Osteocyte (in vitro differentiated cells): Measurements from ENCODE around the gene CYTH3. TPM values are rescaled to one million over a fixed set of nuclear protein-coding genes. Genes with fewer than 3 reads are reported as not detected.
A peak's percentile ranks its signal among the peaks of the same experiment; 100 is the strongest.

ENCODE experiments used
- DNase-seq: peaks from one replicate; pipeline ENCODE4 v3.0.0; 2021; ENCODE audit warnings: mixed read lengths; ENCODE audit not compliant: unreplicated experiment; ENCODE audit errors: extremely low spot score
- H3K27ac Mint-ChIP-seq: one replicate; pipeline ENCODE4 v1.8.0; 2021; ENCODE audit warnings: mild to moderate bottlenecking, mixed read lengths; ENCODE audit not compliant: unreplicated experiment
- H3K27me3 Mint-ChIP-seq: one replicate; pipeline ENCODE4 v1.8.0; 2021; ENCODE audit warnings: mixed read lengths; ENCODE audit not compliant: unreplicated experiment
- H3K36me3 Mint-ChIP-seq: one replicate; pipeline ENCODE4 v1.8.0; 2021; ENCODE audit warnings: mixed read lengths; ENCODE audit not compliant: unreplicated experiment
- H3K4me1 Mint-ChIP-seq: one replicate; pipeline ENCODE4 v1.8.0; 2021; ENCODE audit warnings: mixed read lengths; ENCODE audit not compliant: unreplicated experiment
- H3K4me3 Mint-ChIP-seq: one replicate; pipeline ENCODE4 v1.8.0; 2021; ENCODE audit warnings: mild to moderate bottlenecking, moderate library complexity, mixed read lengths; ENCODE audit not compliant: unreplicated experiment
- H3K9me3 Mint-ChIP-seq: one replicate; pipeline ENCODE4 v1.8.0; 2021; ENCODE audit warnings: mixed read lengths; ENCODE audit not compliant: unreplicated experiment
- CTCF ChIP-seq: fragments of 200-600 bp; sonication (generic); IDR thresholded peaks from 2 replicates; pipeline ENCODE4 v1.5.0; 2021; ENCODE audit warnings: antibody characterized with exemption, mild to moderate bottlenecking, moderate library complexity
- total RNA-seq: library from RNA; stranded (reverse); gene quantifications from 2 replicates; pipeline ENCODE4 v1.2.1, GENCODE V29; 2021

Gene CYTH3
- total RNA-seq, 1 donor from 2014 or later = 63.9 TPM

GRCh38 chr7:6170571-6171531 lies 101.6 kb downstream of the CYTH3 start:
- Mint-ChIP-seq H3K36me3 (peaks cover 30% of the 10 kb centered on the region), H3K27ac (no peak overlapping the region), H3K4me1 (peaks cover 22% of the 10 kb centered on the region), H3K4me3 (no peak overlapping the region), H3K27me3 (no peaks in the 10 kb centered on the region), H3K9me3 (no peaks in the 10 kb centered on the region)
- no peak for DNase-seq
- TF ChIP-seq CTCF = no peak

- DNase-seq = no peak
- H3K27ac Mint-ChIP-seq = peak overlapping the region; percentile 66
- no peaks in the 10 kb centered on the region for H3K27me3 Mint-ChIP-seq
- no peaks in the 10 kb centered on the region for H3K9me3 Mint-ChIP-seq
- TF ChIP-seq CTCF = no peak
- H3K4me3 Mint-ChIP-seq = no peak overlapping the region
- H3K4me1 Mint-ChIP-seq = peaks cover 24% of the 10 kb centered on the region
- H3K36me3 Mint-ChIP-seq = peaks cover 29% of the 10 kb centered on the region
Observed at GRCh38 chr7:6169805-6170520, 102.5 kb downstream of the CYTH3 start.

GRCh38 chr7:6168477-6168868 lies 104.0 kb downstream of the CYTH3 start:
- H3K9me3 Mint-ChIP-seq = no peaks in the 10 kb centered on the region
- H3K4me1 Mint-ChIP-seq = peaks cover 29% of the 10 kb centered on the region
- no peak overlapping the region for H3K4me3 Mint-ChIP-seq
- H3K36me3 Mint-ChIP-seq = peaks cover 28% of the 10 kb centered on the region
- H3K27ac Mint-ChIP-seq = no peak overlapping the region
- no peak for TF ChIP-seq CTCF
- no peaks in the 10 kb centered on the region for H3K27me3 Mint-ChIP-seq
- no peak for DNase-seq

GRCh38 chr7:6167587-6168476 lies 104.6 kb downstream of the CYTH3 start:
- no peak for DNase-seq
- no peaks in the 10 kb centered on the region for H3K9me3 Mint-ChIP-seq
- H3K4me3 Mint-ChIP-seq = no peak overlapping the region
- TF ChIP-seq CTCF = no peak
- peaks cover 25% of the 10 kb centered on the region for H3K36me3 Mint-ChIP-seq
- H3K27ac Mint-ChIP-seq = peak overlapping the region; percentile 18
- no peaks in the 10 kb centered on the region for H3K27me3 Mint-ChIP-seq
- H3K4me1 Mint-ChIP-seq = peaks cover 29% of the 10 kb centered on the region
